Activated T-helper 1 cell treated with anti-CD3 and anti-CD28 coated beads, Interleukin-12 subunit alpha, Interleukin-12 subunit beta, Interleukin-2, Interleukin-4 antibody, amounts not matched to agents 30 ng/mL and 10 ng/mL and 1 ng/mL, durations not matched to agents 14 hours and 24 hours and 36 hours (primary cell): ENCODE data around the gene SORBS1. TPM values are rescaled to one million over a fixed set of nuclear protein-coding genes. Genes with fewer than 3 reads are reported as not detected.

Experiments
- DNase-seq: peaks from one replicate; pipeline ENCODE4 v3.0.0; 2021; ENCODE audit warnings: low spot score
- H3K27ac Mint-ChIP-seq: one replicate; pipeline ENCODE4 v1.8.0; 2021; ENCODE audit warnings: mild to moderate bottlenecking, mixed read lengths
- H3K27me3 Mint-ChIP-seq: one replicate; pipeline ENCODE4 v1.8.0; 2022; ENCODE audit warnings: mild to moderate bottlenecking, moderate library complexity, mixed read lengths; ENCODE audit not compliant: insufficient read depth
- H3K36me3 Mint-ChIP-seq: one replicate; pipeline ENCODE4 v1.8.0; 2021; ENCODE audit warnings: low read depth, mixed read lengths
- H3K4me1 Mint-ChIP-seq: one replicate; pipeline ENCODE4 v1.8.0; 2021; ENCODE audit warnings: low read depth, mixed read lengths
- H3K4me3 Mint-ChIP-seq: one replicate; pipeline ENCODE4 v1.8.0; 2021; ENCODE audit warnings: mild to moderate bottlenecking, moderate library complexity, mixed read lengths
- H3K9me3 Mint-ChIP-seq: one replicate; pipeline ENCODE4 v1.8.0; 2021; ENCODE audit warnings: mixed read lengths
- intact Hi-C: fragments of 100-400 bp; cut with micrococcal nuclease; formaldehyde crosslinking; loops from one replicate; pipeline ENCODE4 v1.15.1; 2024
- total RNA-seq: library from RNA; stranded (reverse); gene quantifications from 2 replicates; pipeline ENCODE4 v1.2.3, GENCODE V29; 2022

SORBS1 gene
- 0.59 and 0.73 TPM in 2 replicates for total RNA-seq

- Mint-ChIP-seq H3K27ac (peak within 1 kb of the TSS; percentile 77), H3K9me3 (no peaks in the 10 kb centered on the region), H3K36me3 (no peaks in the 10 kb centered on the region), H3K4me3 (peak within 1 kb of the TSS; percentile 94), H3K4me1 (peaks cover 15% of the 10 kb centered on the region), H3K27me3 (peaks cover 39% of the 10 kb centered on the region)
- intact Hi-C loops, result loop anchor here (1.0 to 10.0 kb wide), 7 partner anchors 33 to 1199 kb away; partner anchors contain the start of genes ALDH18A1, CCNJ, NOC3L and TM9SF3
- DNase-seq, result peak; percentile 90
Measured at GRCh38 chr10:95561177-95561863, at the start of gene SORBS1. Gene SORBS1 (minus strand): TSS chr10:95561371. CDS start chr10:95441135, 120,236 bp downstream.

- no peaks in the 10 kb centered on the region for H3K9me3 Mint-ChIP-seq
- H3K4me1 Mint-ChIP-seq, result no peaks in the 10 kb centered on the region
- no peak overlapping the region for H3K4me3 Mint-ChIP-seq
- no peaks in the 10 kb centered on the region for H3K27me3 Mint-ChIP-seq
- intact Hi-C loops, result no loop called here
- no peak for DNase-seq
- peaks cover 57% of the 10 kb centered on the region for H3K36me3 Mint-ChIP-seq
- no peak overlapping the region for H3K27ac Mint-ChIP-seq
Measured at GRCh38 chr10:95610727-95611126, 49.6 kb upstream of the SORBS1 start.

GRCh38 chr10:95606922-95607321, 45.8 kb upstream of the SORBS1 start:
- H3K9me3 Mint-ChIP-seq, result no peaks in the 10 kb centered on the region
- intact Hi-C loops, result no loop called here
- H3K36me3 Mint-ChIP-seq, result peaks cover 33% of the 10 kb centered on the region
- H3K27me3 Mint-ChIP-seq, result no peaks in the 10 kb centered on the region
- no peak overlapping the region for H3K4me3 Mint-ChIP-seq
- DNase-seq, result no peak
- H3K27ac Mint-ChIP-seq, result no peak overlapping the region
- H3K4me1 Mint-ChIP-seq, result no peaks in the 10 kb centered on the region

GRCh38 chr10:95605163-95605562, 44.0 kb upstream of the SORBS1 start:
- Mint-ChIP-seq H3K9me3 (no peaks in the 10 kb centered on the region), H3K4me3 (no peak overlapping the region), H3K4me1 (no peaks in the 10 kb centered on the region), H3K27ac (no peak overlapping the region), H3K36me3 (peaks cover 22% of the 10 kb centered on the region), H3K27me3 (no peaks in the 10 kb centered on the region)
- intact Hi-C loops, result no loop called here
- DNase-seq, result no peak

GRCh38 chr10:95604630-95605029, 43.5 kb upstream of the SORBS1 start:
- H3K27ac Mint-ChIP-seq, result no peak overlapping the region
- intact Hi-C loops, result loop anchor here (5.0 kb wide), 3 partner anchors 157 to 472 kb away; no protein-coding TSS in a partner anchor

GRCh38 chr10:95602382-95602781, 41.2 kb upstream of the SORBS1 start:
- no peaks in the 10 kb centered on the region for H3K9me3 Mint-ChIP-seq
- intact Hi-C loops, result loop anchor here (5.0 kb wide), 3 partner anchors 155 to 470 kb away; no protein-coding TSS in a partner anchor
- peaks cover 5% of the 10 kb centered on the region for H3K36me3 Mint-ChIP-seq
- H3K4me1 Mint-ChIP-seq, result no peaks in the 10 kb centered on the region
- no peak overlapping the region for H3K27ac Mint-ChIP-seq
- no peak for DNase-seq
- no peaks in the 10 kb centered on the region for H3K27me3 Mint-ChIP-seq
- H3K4me3 Mint-ChIP-seq, result no peak overlapping the region

More at GRCh38 chr10:95604630-95605029, 43.5 kb upstream of the SORBS1 start:
- H3K4me1 Mint-ChIP-seq, result no peaks in the 10 kb centered on the region
- H3K36me3 Mint-ChIP-seq, result peaks cover 17% of the 10 kb centered on the region
- H3K4me3 Mint-ChIP-seq, result no peak overlapping the region
- no peaks in the 10 kb centered on the region for H3K27me3 Mint-ChIP-seq
- DNase-seq, result no peak
- no peaks in the 10 kb centered on the region for H3K9me3 Mint-ChIP-seq

- no peaks in the 10 kb centered on the region for H3K9me3 Mint-ChIP-seq
- intact Hi-C loops, result loop anchor here (1.0 to 5.0 kb wide), 5 partner anchors 154 to 469 kb away; no protein-coding TSS in a partner anchor
- peaks cover 2% of the 10 kb centered on the region for H3K36me3 Mint-ChIP-seq
- peaks cover 7% of the 10 kb centered on the region for H3K27me3 Mint-ChIP-seq
- no peak overlapping the region for H3K4me3 Mint-ChIP-seq
- peak; percentile 17 for DNase-seq
- H3K27ac Mint-ChIP-seq, result no peak overlapping the region
- no peaks in the 10 kb centered on the region for H3K4me1 Mint-ChIP-seq
Measured at GRCh38 chr10:95601116-95601719, 40.0 kb upstream of the SORBS1 start.

GRCh38 chr10:95600158-95600557, 39.0 kb upstream of the SORBS1 start:
- Mint-ChIP-seq H3K36me3 (no peaks in the 10 kb centered on the region), H3K4me1 (no peaks in the 10 kb centered on the region), H3K9me3 (no peaks in the 10 kb centered on the region), H3K27ac (no peak overlapping the region), H3K27me3 (peaks cover 10% of the 10 kb centered on the region), H3K4me3 (no peak overlapping the region)
- no peak for DNase-seq
- intact Hi-C loops, result loop anchor here (5.0 kb wide), 3 partner anchors 153 to 468 kb away; no protein-coding TSS in a partner anchor

- no peaks in the 10 kb centered on the region for H3K36me3 Mint-ChIP-seq
- no peak for DNase-seq
- peaks cover 14% of the 10 kb centered on the region for H3K27me3 Mint-ChIP-seq
- no peak overlapping the region for H3K27ac Mint-ChIP-seq
- no peaks in the 10 kb centered on the region for H3K9me3 Mint-ChIP-seq
- no peak overlapping the region for H3K4me3 Mint-ChIP-seq
- H3K4me1 Mint-ChIP-seq, result no peaks in the 10 kb centered on the region
- intact Hi-C loops, result no loop called here
Measured at GRCh38 chr10:95597788-95598187, 36.6 kb upstream of the SORBS1 start.

- Mint-ChIP-seq H3K4me1 (no peaks in the 10 kb centered on the region), H3K27ac (no peak overlapping the region), H3K9me3 (no peaks in the 10 kb centered on the region), H3K4me3 (no peak overlapping the region), H3K27me3 (peaks cover 11% of the 10 kb centered on the region), H3K36me3 (no peaks in the 10 kb centered on the region)
- DNase-seq, result no peak
- intact Hi-C loops, result no loop called here
Measured at GRCh38 chr10:95588025-95588424, 26.9 kb upstream of the SORBS1 start.

- no peaks in the 10 kb centered on the region for H3K9me3 Mint-ChIP-seq
- peaks cover 27% of the 10 kb centered on the region for H3K27me3 Mint-ChIP-seq
- DNase-seq, result no peak
- no peak overlapping the region for H3K27ac Mint-ChIP-seq
- no peak overlapping the region for H3K4me3 Mint-ChIP-seq
- H3K4me1 Mint-ChIP-seq, result no peaks in the 10 kb centered on the region
- intact Hi-C loops, result no loop called here
- no peaks in the 10 kb centered on the region for H3K36me3 Mint-ChIP-seq
Measured at GRCh38 chr10:95579835-95580535, 18.8 kb upstream of the SORBS1 start.

GRCh38 chr10:95579292-95579691, 18.1 kb upstream of the SORBS1 start:
- no peak overlapping the region for H3K4me3 Mint-ChIP-seq
- H3K4me1 Mint-ChIP-seq, result no peaks in the 10 kb centered on the region
- peaks cover 27% of the 10 kb centered on the region for H3K27me3 Mint-ChIP-seq
- H3K36me3 Mint-ChIP-seq, result no peaks in the 10 kb centered on the region
- DNase-seq, result no peak
- H3K27ac Mint-ChIP-seq, result no peak overlapping the region
- intact Hi-C loops, result no loop called here
- H3K9me3 Mint-ChIP-seq, result no peaks in the 10 kb centered on the region

GRCh38 chr10:95578619-95579018, 17.4 kb upstream of the SORBS1 start:
- intact Hi-C loops, result no loop called here
- no peaks in the 10 kb centered on the region for H3K9me3 Mint-ChIP-seq
- peaks cover 22% of the 10 kb centered on the region for H3K27me3 Mint-ChIP-seq
- no peaks in the 10 kb centered on the region for H3K4me1 Mint-ChIP-seq
- H3K36me3 Mint-ChIP-seq, result no peaks in the 10 kb centered on the region
- H3K27ac Mint-ChIP-seq, result no peak overlapping the region
- no peak overlapping the region for H3K4me3 Mint-ChIP-seq
- no peak for DNase-seq
